GM12801 (cell line): Measurements from ENCODE around the gene KLC1.

Experiments
- CTCF ChIP-seq: IDR thresholded peaks from one replicate; pipeline ENCODE4 v1.5.1; 2011; ENCODE audit warnings: control low read depth; ENCODE audit not compliant: insufficient read length; ENCODE audit errors: extremely low read depth

Gene KLC1

GRCh38 chr14:103743691-103744090 is 114.7 kb downstream of the KLC1 start:
- TF ChIP-seq CTCF: no peak

GRCh38 chr14:103744621-103745395 is 115.8 kb downstream of the KLC1 start:
- no peak for TF ChIP-seq CTCF

- TF ChIP-seq CTCF: no peak
Measured at GRCh38 chr14:103745424-103745823, 116.4 kb downstream of the KLC1 start.

GRCh38 chr14:103746701-103747100 is 117.7 kb downstream of the KLC1 start:
- no peak for TF ChIP-seq CTCF

GRCh38 chr14:103748534-103748857 is 119.5 kb downstream of the KLC1 start:
- no peak for TF ChIP-seq CTCF

- no peak for TF ChIP-seq CTCF
Measured at GRCh38 chr14:103749452-103749851, 120.4 kb downstream of the KLC1 start.

GRCh38 chr14:103749860-103750259 is 120.8 kb downstream of the KLC1 start:
- TF ChIP-seq CTCF: no peak
